ENCODE measurements around the gene ATXN7L2. TPM values are rescaled to one million over a fixed set of nuclear protein-coding genes. Genes with fewer than 3 reads are reported as not detected.

ATXN7L2 gene, protein sequence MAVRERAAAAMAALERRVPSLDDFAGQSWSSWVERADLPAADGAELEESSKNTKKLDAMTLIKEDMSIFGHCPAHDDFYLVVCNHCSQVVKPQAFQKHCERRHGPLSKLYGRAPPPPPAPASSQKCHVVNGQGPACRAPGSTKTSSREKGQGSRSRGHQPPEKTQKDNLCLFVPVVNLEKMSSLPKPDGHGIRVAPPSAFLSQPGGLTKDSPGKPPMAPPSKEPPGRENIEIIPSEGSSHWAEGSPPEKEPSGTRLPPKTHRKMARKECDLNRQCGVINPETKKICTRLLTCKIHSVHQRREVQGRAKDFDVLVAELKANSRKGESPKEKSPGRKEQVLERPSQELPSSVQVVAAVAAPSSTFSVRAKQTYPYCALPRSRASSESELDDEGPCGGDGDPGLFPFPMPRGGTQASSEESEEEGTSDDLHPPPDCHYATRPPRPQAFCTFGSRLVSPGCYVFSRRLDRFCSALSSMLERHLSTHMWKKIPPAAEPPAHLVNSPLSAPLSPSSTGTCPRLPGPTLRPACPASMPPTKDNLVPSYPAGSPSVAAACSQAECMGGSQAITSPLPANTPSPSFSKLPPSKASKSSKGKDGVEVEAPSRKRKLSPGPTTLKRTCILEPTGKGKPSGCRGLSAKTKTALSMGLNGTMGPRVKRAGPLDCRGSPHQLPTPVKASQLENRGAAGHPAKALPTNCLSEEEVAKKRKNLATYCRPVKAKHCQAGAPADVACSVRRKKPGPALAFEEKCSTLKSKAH
- 1 to 10 TPM; 2.4 to 3.1 (median 2.8) TPM for total RNA-seq

GRCh38 chr1:109483672-109484518 lies at the start of gene ATXN7L2:
Gene ATXN7L2 (plus strand): TSS chr1:109483905. CDS start chr1:109483954, 49 bp downstream.
- TF ChIP-seq, protein P1, sequence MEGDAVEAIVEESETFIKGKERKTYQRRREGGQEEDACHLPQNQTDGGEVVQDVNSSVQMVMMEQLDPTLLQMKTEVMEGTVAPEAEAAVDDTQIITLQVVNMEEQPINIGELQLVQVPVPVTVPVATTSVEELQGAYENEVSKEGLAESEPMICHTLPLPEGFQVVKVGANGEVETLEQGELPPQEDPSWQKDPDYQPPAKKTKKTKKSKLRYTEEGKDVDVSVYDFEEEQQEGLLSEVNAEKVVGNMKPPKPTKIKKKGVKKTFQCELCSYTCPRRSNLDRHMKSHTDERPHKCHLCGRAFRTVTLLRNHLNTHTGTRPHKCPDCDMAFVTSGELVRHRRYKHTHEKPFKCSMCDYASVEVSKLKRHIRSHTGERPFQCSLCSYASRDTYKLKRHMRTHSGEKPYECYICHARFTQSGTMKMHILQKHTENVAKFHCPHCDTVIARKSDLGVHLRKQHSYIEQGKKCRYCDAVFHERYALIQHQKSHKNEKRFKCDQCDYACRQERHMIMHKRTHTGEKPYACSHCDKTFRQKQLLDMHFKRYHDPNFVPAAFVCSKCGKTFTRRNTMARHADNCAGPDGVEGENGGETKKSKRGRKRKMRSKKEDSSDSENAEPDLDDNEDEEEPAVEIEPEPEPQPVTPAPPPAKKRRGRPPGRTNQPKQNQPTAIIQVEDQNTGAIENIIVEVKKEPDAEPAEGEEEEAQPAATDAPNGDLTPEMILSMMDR (IDR thresholded peaks at IDR 0.05; ENCODE audit: low read depth): no peak

DNA sequence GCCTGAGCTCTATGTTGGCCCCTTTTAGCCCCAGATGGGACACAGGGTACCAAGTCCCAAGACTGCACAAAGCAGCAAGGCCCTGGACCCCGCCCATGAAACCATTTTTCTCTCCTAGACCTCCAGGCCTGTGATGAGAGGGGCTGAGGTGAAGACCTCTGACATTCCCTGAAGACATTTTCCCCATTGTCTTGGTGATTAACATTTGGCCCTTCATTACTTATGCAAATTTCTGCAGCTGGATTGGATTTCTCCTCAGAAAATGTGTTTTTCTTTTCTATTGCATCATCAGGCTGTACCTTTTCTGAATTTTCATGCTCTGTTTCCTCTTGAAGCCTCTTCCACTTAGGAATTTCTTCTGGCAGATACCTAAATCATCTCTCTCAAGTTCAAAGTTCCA lies 49.2 kb upstream of the ATXN7L2 start:
- TF ChIP-seq, protein P1 (IDR thresholded peaks at IDR 0.05; ENCODE audit: low read depth): no peak

DNA sequence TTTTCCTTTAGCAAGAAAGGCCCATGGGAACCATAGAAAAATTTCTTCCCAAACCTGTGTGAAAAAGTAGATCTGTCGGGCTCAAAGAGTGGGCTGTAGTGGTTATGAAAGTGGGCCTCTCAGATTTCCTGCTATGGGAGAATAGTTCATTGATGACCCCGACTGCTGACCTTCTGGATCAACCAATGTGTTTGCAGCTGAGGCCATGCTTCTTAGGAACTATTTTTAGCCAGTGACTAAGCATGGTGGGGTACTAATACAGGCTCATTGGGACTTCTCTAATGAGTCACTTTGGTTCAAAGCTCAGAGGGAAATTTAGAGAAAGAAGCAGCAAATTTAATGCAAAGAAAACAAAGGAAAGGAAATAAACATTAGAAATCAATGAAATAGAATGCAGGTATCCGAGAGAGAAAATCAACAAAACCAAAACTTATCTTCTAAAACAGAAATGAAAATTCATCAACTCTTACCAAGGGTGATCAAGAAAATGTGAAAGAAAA lies 44.9 kb upstream of the ATXN7L2 start:
- TF ChIP-seq, protein P1 (IDR thresholded peaks at IDR 0.05; ENCODE audit: low read depth): no peak

DNA sequence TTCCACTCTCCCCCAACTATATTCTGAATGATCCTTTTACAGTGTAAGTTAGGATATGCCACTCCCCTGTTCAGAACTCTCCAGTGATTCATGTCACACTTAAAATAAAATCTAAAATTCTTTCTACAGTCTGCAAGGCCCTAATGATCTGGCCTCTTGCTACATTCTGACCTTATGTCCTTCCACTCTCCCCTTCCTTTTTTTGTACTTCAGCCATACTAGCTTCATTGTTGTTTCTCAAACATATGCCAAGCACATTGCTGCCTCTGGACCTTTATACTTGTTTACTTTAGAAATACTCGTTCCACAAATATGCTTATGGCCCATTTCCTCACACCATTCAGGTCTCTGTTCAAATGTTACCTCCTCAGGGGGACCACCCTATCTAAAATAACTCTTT lies 42.6 kb upstream of the ATXN7L2 start:
- TF ChIP-seq, protein P1 (IDR thresholded peaks at IDR 0.05; ENCODE audit: low read depth): no peak

DNA sequence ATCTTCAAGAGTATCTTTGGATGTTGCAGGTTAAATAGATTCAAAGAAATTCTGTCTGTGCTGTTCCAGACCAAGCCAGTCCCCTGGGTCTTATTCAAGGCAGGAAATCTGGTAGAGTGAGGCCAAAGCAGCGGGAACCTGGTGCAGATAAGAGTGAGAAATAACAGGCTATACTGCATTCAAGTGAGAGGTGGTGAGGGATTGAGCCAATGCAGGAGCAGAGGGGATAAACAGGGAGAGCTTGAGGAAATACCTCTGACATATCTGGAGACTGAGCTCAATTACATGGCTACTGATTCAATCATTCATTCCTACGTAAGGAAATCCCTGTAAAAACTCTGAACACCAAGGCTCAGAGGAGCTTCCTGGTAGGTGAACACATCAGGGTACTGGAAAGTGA lies 40.2 kb upstream of the ATXN7L2 start:
- TF ChIP-seq, protein P1 (IDR thresholded peaks at IDR 0.05; ENCODE audit: low read depth): no peak

GRCh38 chr1:109444346-109444745 lies 39.4 kb upstream of the ATXN7L2 start:
- TF ChIP-seq, protein P1 (IDR thresholded peaks at IDR 0.05; ENCODE audit: low read depth): no peak

Measured in subcutaneous adipose tissue (tissue), 4 donors.